Urothelium cell line (cell line): ENCODE measurements around the gene DYNAP.
A peak's percentile ranks its signal among the peaks of the same experiment; 100 is the strongest.

Experiments used
- DNase-seq: peaks from one replicate; pipeline ENCODE4 v3.0.0; 2011; ENCODE audit warnings: low spot score, mixed read lengths
- FAIRE-seq: peaks from 2 replicates; lab custom pipeline; 2011; peaks lifted over from hg19 to GRCh38; lab: Jason Lieb, UNC

DYNAP gene

GRCh38 chr18:54590945-54591344, at the start of gene DYNAP:
Gene DYNAP, plus strand, starts transcription at chr18:54591245. Its CDS starts 38 bp downstream, at chr18:54591283.
- DNase-seq = no peak
- FAIRE-seq = no peak

GRCh38 chr18:54551590-54551989, 39.5 kb upstream of the DYNAP start:
- DNase-seq (no peak), FAIRE-seq (no peak)

- no peak for FAIRE-seq
Observed at GRCh38 chr18:54555286-54555685, 35.8 kb upstream of the DYNAP start.

GRCh38 chr18:54555996-54556395, 35.0 kb upstream of the DYNAP start:
- FAIRE-seq = no peak
- DNase-seq = no peak

More at GRCh38 chr18:54555286-54555685, 35.8 kb upstream of the DYNAP start:
- no peak for DNase-seq

- FAIRE-seq = no peak
- no peak for DNase-seq
Observed at GRCh38 chr18:54557958-54558357, 33.1 kb upstream of the DYNAP start.

GRCh38 chr18:54558609-54559585, 32.1 kb upstream of the DYNAP start:
- no peak for FAIRE-seq
- DNase-seq = no peak

- DNase-seq (no peak), FAIRE-seq (no peak)
Observed at GRCh38 chr18:54561706-54562267, 29.3 kb upstream of the DYNAP start.

GRCh38 chr18:54580202-54580729, 10.8 kb upstream of the DYNAP start:
- no peak for FAIRE-seq
- no peak for DNase-seq

GRCh38 chr18:54584065-54584464, 7.0 kb upstream of the DYNAP start:
- FAIRE-seq = no peak
- DNase-seq = no peak

- DNase-seq (no peak), FAIRE-seq (no peak)
Observed at GRCh38 chr18:54585743-54586142, 5.3 kb upstream of the DYNAP start.

- DNase-seq (no peak), FAIRE-seq (no peak)
Observed at GRCh38 chr18:54604211-54604610, 13.2 kb downstream of the DYNAP start.

GRCh38 chr18:54606835-54607212, 15.8 kb downstream of the DYNAP start:
- DNase-seq (no peak), FAIRE-seq (no peak)

GRCh38 chr18:54607213-54608027, 16.4 kb downstream of the DYNAP start:
- FAIRE-seq = no peak
- peak; percentile 9 for DNase-seq

GRCh38 chr18:54608028-54608642, 17.1 kb downstream of the DYNAP start:
- DNase-seq (peak; percentile 11), FAIRE-seq (no peak)

- FAIRE-seq (no peak), DNase-seq (no peak)
Observed at GRCh38 chr18:54611816-54612215, 20.8 kb downstream of the DYNAP start.

- FAIRE-seq = no peak
- no peak for DNase-seq
Observed at GRCh38 chr18:54612237-54612636, 21.2 kb downstream of the DYNAP start.

- FAIRE-seq = no peak
Observed at GRCh38 chr18:54613174-54613573, 22.1 kb downstream of the DYNAP start.

GRCh38 chr18:54616220-54616848, 25.3 kb downstream of the DYNAP start:
- DNase-seq (no peak), FAIRE-seq (no peak)

More at GRCh38 chr18:54613174-54613573, 22.1 kb downstream of the DYNAP start:
- DNase-seq = no peak

- FAIRE-seq (no peak), DNase-seq (no peak)
Observed at GRCh38 chr18:54622084-54622483, 31.0 kb downstream of the DYNAP start.

GRCh38 chr18:54626779-54627178, 35.7 kb downstream of the DYNAP start:
- no peak for FAIRE-seq
- no peak for DNase-seq
